HL-60 (cell line): ENCODE data around the gene TRIOBP.

ENCODE experiments used
- DNase-seq, 2 experiments: peaks; one replicate each; pipeline ENCODE4 v3.0.0-alpha.2; 2010 to 2020; ENCODE audit warnings: low read depth in 1 of 2, low spot score in 1 of 2
- H3K27ac ChIP-seq: fragments of 250-450 bp; sonication (Bioruptor Pico); replicated peaks from 2 replicates; pipeline ENCODE4 v1.5.1; 2020; ENCODE audit warnings: mild to moderate bottlenecking, moderate library complexity
- H3K27me3 ChIP-seq: fragments of 250-450 bp; sonication (Bioruptor Pico); 2 replicates; pipeline ENCODE4 v1.5.1; 2021; ENCODE audit warnings: mild to moderate bottlenecking, moderate library complexity; ENCODE audit not compliant: insufficient read depth, poor library complexity, severe bottlenecking
- H3K4me3 ChIP-seq: replicated peaks from 2 replicates; pipeline ENCODE4 v1.5.1; 2011; ENCODE audit warnings: mild to moderate bottlenecking, control low read depth, low read length; ENCODE audit not compliant: insufficient read depth
- GABPA ChIP-seq: IDR thresholded peaks from 2 replicates; pipeline ENCODE4 v1.6.1; 2012; ENCODE audit warnings: low read depth
- POLR2AphosphoS5 ChIP-seq: IDR thresholded peaks from 2 replicates; pipeline ENCODE4 v1.6.1; 2012; ENCODE audit warnings: low read depth
- REST ChIP-seq: IDR thresholded peaks from 2 replicates; pipeline ENCODE4 v1.6.1; 2012; ENCODE audit warnings: low read depth; ENCODE audit not compliant: insufficient replicate concordance
- SPI1 ChIP-seq: IDR thresholded peaks from 2 replicates; pipeline ENCODE4 v1.6.1; 2012; ENCODE audit warnings: low read depth, mild to moderate bottlenecking, borderline replicate concordance
- TF ChIP-seq, protein P1 (sequence below): IDR thresholded peaks from one replicate; pipeline ENCODE4 v1.5.1; 2011; ENCODE audit warnings: low read length, control low read depth, inconsistent platforms; ENCODE audit not compliant: insufficient read depth

TRIOBP gene

DNA sequence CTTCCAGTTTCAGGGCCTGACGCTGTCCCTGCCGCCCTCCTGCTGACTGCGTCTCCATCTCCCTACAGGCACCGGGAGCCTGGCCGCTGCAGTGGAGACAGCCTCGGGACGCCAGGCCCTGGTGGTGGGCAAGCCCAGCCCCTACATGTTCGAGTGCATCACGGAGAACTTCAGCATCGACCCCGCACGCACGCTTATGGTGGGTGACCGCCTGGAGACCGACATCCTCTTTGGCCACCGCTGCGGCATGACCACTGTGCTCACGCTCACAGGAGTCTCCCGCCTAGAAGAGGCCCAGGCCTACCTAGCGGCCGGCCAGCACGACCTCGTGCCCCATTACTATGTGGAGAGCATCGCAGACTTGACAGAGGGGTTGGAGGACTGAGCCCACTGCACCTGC is 31.4 kb upstream of the TRIOBP start:
- TF ChIP-seq, protein P1, sequence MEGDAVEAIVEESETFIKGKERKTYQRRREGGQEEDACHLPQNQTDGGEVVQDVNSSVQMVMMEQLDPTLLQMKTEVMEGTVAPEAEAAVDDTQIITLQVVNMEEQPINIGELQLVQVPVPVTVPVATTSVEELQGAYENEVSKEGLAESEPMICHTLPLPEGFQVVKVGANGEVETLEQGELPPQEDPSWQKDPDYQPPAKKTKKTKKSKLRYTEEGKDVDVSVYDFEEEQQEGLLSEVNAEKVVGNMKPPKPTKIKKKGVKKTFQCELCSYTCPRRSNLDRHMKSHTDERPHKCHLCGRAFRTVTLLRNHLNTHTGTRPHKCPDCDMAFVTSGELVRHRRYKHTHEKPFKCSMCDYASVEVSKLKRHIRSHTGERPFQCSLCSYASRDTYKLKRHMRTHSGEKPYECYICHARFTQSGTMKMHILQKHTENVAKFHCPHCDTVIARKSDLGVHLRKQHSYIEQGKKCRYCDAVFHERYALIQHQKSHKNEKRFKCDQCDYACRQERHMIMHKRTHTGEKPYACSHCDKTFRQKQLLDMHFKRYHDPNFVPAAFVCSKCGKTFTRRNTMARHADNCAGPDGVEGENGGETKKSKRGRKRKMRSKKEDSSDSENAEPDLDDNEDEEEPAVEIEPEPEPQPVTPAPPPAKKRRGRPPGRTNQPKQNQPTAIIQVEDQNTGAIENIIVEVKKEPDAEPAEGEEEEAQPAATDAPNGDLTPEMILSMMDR, result no peak
- TF ChIP-seq SPI1 (no peak), GABPA (no peak), REST (no peak), POLR2AphosphoS5 (no peak)
- no peak for DNase-seq
- Histone ChIP-seq H3K4me3 (no peak overlapping the region), H3K27ac (no peak overlapping the region), H3K27me3 (no peaks in the 10 kb centered on the region)

DNA sequence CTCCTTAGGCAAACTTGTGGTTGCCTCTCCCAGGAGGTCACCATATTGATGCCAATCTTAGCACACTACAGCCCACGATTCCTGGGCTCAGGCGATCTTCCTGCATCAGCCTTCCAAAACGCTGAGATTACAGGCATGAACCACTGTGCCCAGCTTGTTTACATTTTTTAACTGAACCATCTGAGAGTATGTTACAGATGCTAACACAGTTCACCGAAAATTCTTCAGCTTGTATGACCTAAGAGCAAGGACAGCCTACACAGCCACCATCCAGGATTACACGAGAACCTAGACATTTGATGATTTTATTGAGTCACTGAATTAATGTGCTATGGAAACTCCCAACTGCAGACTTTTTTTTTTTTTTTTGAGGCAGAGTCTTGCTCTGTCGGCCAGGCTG is 27.3 kb upstream of the TRIOBP start:
- DNase-seq, result no peak

DNA sequence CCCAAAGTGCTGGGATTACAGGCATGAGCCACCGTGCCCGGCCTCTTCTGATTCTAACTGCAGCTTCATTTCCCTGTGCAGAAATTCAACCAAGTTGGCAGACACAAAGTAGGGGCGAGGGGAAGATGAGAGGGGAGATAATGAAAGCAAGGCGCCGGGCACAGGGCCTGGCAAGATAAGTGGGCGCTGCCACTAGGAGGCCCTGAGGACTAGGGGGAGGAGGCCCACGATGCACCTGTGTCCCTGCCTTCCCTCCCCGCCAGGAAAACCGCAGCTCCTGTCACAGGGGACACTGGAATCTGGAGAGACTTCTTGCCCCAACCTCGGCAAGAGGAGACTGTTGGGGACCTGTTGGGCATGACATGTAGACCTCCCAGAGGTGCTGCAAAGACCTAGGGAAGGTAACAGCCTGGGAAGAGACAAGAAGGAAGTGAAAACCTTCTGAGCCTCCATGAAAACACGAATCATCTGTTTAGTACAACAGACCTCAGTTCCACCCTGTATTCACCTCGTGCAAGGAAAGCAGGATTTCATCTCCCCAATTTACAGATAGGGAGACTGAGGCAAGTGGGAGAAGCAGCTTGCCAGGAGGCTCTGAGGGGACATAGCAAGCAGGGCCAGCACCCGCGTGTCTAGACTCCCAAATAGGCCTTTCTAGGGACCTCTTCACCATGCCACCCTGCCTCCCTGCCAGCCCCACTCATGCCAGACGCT is 24.5 kb upstream of the TRIOBP start:
- no peaks in the 10 kb centered on the region for H3K27me3 ChIP-seq
- no peak for DNase-seq
- no peak overlapping the region for H3K4me3 ChIP-seq
- TF ChIP-seq, protein P1, result no peak
- no peak for TF ChIP-seq REST
- TF ChIP-seq POLR2AphosphoS5, result no peak
- no peak; the same call in 1 of the 2 replicates for TF ChIP-seq SPI1
- no peak for TF ChIP-seq GABPA
- H3K27ac ChIP-seq, result peak overlapping the region; percentile 36

More for the DNA sequence above, 27.3 kb upstream of the TRIOBP start:
- Histone ChIP-seq H3K27ac (no peak overlapping the region), H3K4me3 (no peak overlapping the region), H3K27me3 (no peaks in the 10 kb centered on the region)
- TF ChIP-seq, protein P1, result no peak
- no peak for TF ChIP-seq GABPA
- no peak for TF ChIP-seq POLR2AphosphoS5
- TF ChIP-seq SPI1, result no peak
- TF ChIP-seq REST, result no peak
